Amniotic epithelial cell (primary cell): Measurements from ENCODE around the gene TRMU.

Experiments used
- DNase-seq: peaks from one replicate; pipeline ENCODE4 v3.0.0-alpha.2; 2010; ENCODE audit warnings: low read depth

TRMU gene

GRCh38 chr22:46336119-46337078 is 885 bp downstream of the TRMU start:
- peak; percentile 12 for DNase-seq

GRCh38 chr22:46337870-46338269 is 2.4 kb downstream of the TRMU start:
- DNase-seq, result no peak

GRCh38 chr22:46338636-46339035 is 3.1 kb downstream of the TRMU start:
- DNase-seq, result no peak

- no peak for DNase-seq
Measured at GRCh38 chr22:46339956-46340355, 4.4 kb downstream of the TRMU start.

- no peak for DNase-seq
Measured at GRCh38 chr22:46340676-46341075, 5.2 kb downstream of the TRMU start.

DNA sequence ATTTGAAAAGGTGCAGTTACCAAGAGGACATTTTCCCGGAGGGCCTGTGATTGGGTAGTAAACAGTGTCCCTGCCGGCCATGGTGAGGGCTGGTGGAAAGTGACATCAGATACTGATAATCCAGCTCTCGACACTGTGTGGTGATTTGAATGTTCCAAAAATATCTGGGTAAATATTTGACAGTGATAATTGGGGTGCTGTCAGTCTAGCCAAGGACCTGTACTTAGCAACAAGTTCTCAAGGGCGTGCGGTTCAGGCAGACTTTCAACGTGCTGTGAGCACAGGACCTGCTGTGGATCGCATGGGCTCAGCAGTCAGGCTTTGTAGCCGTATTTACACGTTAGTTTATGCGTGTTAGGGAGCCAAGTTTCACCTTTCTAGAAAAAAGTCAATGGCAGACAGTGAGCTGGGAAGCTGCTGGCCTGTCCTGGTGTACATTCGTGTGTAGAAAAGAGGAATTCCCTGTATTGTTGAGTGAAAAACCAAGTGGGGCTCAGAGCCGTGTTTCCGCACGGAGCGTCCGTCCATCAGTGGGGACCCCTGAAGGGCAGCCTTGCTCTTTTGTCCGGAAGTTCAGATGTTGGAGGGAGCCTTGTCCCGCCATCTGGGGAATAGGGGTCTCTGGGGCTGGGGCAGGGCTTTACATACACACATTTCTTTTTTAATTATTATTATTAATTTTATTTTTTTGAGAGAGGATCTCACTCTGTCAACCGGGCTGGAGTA is 11.3 kb downstream of the TRMU start:
- no peak for DNase-seq

- DNase-seq, result no peak
Measured at GRCh38 chr22:46347646-46348045, 12.1 kb downstream of the TRMU start.

DNA sequence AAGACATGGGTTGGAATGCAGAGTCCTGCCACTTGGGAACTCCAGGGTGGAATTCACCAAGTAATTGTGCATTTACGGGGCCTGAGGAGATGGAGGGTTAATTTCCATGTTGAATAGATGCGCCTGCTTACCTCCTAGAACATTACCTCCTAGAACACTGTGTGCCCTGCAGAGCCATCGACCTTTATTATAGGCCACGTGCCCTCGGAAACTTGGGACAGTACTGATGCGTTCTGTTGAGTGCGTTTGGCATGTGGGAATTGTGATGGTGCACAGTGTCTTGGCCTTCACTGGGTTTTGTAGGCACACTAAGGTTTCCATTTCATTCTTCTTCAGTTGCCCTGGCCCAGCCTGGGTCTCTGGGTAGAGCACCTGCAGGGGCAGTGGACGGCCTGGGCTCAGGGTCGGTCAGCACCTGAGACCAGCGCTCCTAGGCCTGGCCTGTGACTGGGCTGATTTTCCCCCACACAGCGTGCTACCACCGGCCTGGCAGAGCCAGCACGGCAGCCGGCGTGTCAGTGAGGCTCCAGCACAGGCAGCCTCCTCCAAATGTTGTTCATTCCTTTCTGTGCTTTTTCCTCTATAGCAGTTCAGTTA is 12.7 kb downstream of the TRMU start:
- no peak for DNase-seq

DNA sequence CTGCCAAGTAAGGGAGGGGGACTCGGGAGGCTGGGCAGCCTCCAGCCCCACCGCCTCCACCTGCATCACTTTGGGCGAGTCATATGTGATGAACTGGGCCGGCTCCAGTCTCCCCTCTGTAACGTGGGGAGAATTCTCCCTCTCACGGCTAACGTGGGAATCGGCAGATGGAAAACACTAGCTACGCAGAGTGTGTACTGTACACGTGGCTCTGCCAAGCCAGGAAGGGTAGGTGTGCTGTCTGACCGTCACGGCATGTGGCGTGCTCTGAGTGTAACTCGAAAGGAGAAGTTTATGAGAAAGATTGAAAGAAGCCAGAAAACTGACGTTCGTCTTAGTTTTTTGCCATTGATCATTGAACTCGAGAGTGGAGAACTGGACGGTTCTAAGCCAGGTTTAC is 13.7 kb downstream of the TRMU start:
- DNase-seq, result no peak

DNA sequence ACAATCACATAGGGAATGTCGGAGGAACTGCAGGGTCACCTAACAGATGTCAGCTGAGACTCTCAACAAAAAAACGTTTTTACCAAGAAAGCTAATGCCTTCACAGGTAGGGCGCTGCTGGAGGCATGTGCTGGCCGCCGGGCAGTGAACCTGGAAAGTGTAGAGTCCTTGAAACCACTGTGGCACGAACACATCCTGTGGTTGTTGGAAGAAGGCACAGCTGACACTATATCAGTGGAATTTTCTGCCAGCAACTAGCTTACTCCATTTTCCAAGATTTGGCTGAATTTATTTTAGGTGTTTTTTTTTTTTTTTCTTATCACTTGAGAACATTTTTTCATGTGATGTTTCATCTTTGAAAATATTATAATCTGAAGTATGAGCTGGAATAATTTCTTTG is 14.2 kb downstream of the TRMU start:
- no peak for DNase-seq

DNA sequence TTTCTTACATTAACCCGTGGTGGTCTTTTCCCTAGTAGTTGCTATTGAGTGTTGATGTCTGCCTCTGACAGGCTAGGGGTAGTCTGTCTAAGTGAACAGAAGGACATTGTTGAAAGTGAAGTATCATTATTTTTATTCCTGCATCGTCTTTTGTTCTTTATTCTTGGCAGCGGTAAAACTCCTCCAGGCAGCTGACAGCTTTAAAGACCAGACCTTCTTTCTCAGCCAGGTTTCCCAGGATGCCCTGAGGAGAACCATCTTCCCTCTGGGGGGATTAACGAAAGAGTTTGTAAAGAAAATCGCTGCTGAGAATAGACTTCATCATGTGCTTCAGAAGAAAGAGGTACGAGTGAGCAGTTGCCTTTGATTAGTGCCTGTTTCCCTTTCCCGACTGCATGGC is 14.6 kb downstream of the TRMU start:
- no peak for DNase-seq

- DNase-seq, result no peak
Measured at GRCh38 chr22:46350646-46351045, 15.1 kb downstream of the TRMU start.

- DNase-seq, result no peak
Measured at GRCh38 chr22:46351131-46351735, 15.7 kb downstream of the TRMU start.

DNA sequence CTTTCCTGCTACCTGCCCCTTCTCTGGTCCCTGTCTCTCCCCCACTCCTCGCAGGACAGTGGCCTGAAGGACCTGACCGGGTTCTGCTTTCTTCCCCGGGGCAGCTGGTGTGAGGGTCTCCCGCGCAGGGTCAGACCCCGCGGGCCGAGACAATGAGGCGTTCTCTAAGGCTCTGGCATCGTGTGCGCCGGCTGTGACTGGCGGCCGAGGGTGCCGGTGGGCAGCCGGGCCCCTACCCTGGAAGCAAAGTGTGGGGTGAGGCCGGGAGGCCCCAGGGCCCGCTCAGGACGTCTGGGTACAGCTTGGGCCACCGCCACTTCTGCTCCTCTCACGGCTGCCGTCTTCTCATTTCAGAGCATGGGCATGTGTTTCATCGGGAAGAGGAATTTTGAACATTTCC is 16.3 kb downstream of the TRMU start:
- DNase-seq, result no peak

DNA sequence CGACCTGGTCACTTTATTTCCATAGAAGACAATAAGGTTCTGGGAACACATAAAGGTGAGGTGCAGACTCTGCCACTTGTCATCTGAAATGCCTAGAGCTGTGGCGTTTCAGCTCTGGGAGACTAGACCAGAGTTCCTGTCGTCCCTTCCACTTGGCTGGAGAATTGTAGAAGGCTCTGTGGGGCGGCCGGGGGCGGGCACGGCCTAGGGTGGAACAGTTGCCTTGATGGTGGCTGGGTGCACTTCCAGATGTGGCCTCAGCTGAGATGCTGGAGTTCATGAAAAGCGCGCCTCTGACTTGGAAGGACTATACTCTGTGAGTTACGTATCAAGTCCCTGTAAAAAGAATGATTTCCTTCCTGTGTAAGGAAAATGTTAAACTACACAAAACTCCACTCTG is 16.8 kb downstream of the TRMU start:
- no peak for DNase-seq

- DNase-seq, result peak; percentile 36
Measured at GRCh38 chr22:46352691-46353386, 17.3 kb downstream of the TRMU start.

- peak; percentile 12 for DNase-seq
Measured at GRCh38 chr22:46353483-46354105, 18.1 kb downstream of the TRMU start.

- DNase-seq, result no peak
Measured at GRCh38 chr22:46354176-46354992, 18.9 kb downstream of the TRMU start.

- DNase-seq, result no peak
Measured at GRCh38 chr22:46354993-46355305, 19.4 kb downstream of the TRMU start.

- peak; percentile 31 for DNase-seq
Measured at GRCh38 chr22:46355369-46355995, 20.0 kb downstream of the TRMU start.
